Epithelial cell of prostate (primary cell): Measurements from ENCODE around the gene TEX36.
A peak's percentile ranks its signal among the peaks of the same experiment; 100 is the strongest.
"Not testable (repeated sequence)": the region's sequence is repeated elsewhere in the genome, so short reads cannot be mapped to it uniquely, and the experiment has no call there.

ENCODE experiments used
- DNase-seq: peaks from one replicate; pipeline ENCODE4 v3.0.0-alpha.2; 2011; ENCODE audit warnings: low read depth, low spot score
- H3K27ac ChIP-seq: fragments of 450-650 bp; 2 replicates; pipeline ENCODE4 v1.5.1; 2017; ENCODE audit warnings: mild to moderate bottlenecking

The TEX36 gene, protein sequence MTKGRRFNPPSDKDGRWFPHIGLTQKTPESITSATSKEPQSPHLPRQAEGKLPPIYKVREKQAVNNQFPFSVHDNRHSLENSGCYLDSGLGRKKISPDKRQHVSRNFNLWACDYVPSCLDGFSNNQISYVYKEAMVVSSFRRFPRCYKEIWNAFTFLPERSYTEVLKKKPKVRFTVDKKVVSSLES

GRCh38 chr10:125683063-125683462 is at the start of gene TEX36:
Gene TEX36 (minus strand): TSS chr10:125683163. CDS start chr10:125682989, 174 bp downstream.
- no peak for DNase-seq
- H3K27ac ChIP-seq: no peak within 1 kb of the TSS

GRCh38 chr10:125727436-125727835 is 44.5 kb upstream of the TEX36 start:
- no peak overlapping the region for H3K27ac ChIP-seq
- no peak for DNase-seq

- DNase-seq: no peak
Observed at GRCh38 chr10:125726914-125727313, 44.0 kb upstream of the TEX36 start.

DNA sequence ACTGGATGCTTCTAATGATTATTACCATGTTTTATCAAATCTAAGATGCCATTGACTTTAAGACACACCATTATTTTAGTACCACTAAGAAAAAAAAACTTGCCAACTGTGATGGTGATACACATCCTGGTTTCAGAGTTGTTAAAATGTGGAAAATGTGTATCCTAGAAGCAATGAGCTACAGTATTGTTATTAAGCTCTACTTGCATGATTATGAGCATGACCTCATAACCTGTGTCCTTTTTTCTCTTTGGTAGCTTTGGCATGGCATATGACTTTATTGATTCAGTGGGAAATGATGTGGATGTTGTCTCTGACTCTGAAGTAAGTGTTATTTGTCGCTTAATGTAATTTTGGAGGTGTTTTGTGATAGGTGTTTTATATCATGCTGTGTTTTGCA is 39.8 kb upstream of the TEX36 start:
- H3K27ac ChIP-seq: no peak overlapping the region

More at GRCh38 chr10:125726914-125727313, 44.0 kb upstream of the TEX36 start:
- no peak overlapping the region for H3K27ac ChIP-seq

DNA sequence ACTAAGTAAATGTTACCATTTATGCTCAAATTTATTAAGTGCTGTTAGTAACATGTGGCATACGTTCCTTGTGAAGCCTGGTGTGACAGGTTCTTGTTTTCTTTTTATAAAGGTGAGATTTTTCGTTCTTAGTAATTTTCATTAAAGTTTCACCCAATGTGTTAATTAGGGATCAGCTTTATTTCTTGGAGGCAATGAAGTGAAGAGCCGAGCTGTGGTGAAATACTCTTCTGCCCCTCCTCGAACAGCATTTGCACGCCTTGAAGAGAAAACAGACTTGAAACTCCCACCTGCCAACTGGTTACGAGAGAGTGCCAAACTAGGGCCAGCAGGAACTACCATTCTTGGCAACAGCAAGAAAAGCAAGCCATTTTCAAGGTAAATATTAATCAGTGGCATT is 38.1 kb upstream of the TEX36 start:
- H3K27ac ChIP-seq: no peak overlapping the region
- no peak for DNase-seq

More for the DNA sequence above, 39.8 kb upstream of the TEX36 start:
- DNase-seq: no peak

- H3K27ac ChIP-seq: peak overlapping the region; percentile 79
- DNase-seq: no peak
Observed at GRCh38 chr10:125720002-125720382, 37.0 kb upstream of the TEX36 start.

- DNase-seq: peak; percentile 88
- H3K27ac ChIP-seq: peak within 1 kb of the TSS; percentile 79
Observed at GRCh38 chr10:125719173-125720001, 36.4 kb upstream of the TEX36 start, which contains the start of gene EDRF1. Gene EDRF1 (plus strand): TSS chr10:125719709. CDS start chr10:125719808, 99 bp downstream.

GRCh38 chr10:125714728-125715127 is 31.8 kb upstream of the TEX36 start:
- not testable (repeated sequence) for H3K27ac ChIP-seq, DNase-seq

DNA sequence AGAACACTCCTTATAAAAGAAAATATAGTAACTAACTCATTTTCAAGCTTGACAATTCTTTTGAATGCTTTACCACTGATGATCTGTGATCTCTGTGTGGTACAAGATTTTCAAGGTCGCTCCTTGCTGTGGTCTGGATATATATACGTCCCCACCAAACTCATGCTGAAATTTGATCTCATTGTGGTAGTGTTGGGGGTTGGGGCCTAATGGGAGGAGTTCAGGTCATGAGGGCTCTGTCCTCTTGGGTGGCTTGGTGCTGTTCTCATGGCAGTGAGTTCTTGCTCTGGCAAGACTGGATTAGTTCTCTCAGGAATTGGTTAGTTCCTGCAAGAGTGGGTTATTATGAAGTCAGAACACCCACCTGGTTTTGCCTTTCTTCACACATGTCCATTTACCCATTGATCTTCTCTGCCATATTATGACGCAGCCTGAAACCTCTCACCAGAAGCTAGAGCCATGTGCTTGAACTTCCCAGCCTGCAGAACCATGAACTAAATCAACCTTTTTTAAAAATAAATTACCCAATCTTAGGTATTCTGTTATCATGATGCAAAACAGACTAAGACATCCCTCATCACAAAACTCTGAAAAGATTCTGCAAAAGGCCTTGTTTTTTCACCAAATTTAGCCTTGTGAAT is 28.3 kb upstream of the TEX36 start:
- DNase-seq: no peak
- no peak overlapping the region for H3K27ac ChIP-seq

GRCh38 chr10:125709553-125710474 is 26.9 kb upstream of the TEX36 start:
- no peak for DNase-seq
- H3K27ac ChIP-seq: no peak overlapping the region

DNA sequence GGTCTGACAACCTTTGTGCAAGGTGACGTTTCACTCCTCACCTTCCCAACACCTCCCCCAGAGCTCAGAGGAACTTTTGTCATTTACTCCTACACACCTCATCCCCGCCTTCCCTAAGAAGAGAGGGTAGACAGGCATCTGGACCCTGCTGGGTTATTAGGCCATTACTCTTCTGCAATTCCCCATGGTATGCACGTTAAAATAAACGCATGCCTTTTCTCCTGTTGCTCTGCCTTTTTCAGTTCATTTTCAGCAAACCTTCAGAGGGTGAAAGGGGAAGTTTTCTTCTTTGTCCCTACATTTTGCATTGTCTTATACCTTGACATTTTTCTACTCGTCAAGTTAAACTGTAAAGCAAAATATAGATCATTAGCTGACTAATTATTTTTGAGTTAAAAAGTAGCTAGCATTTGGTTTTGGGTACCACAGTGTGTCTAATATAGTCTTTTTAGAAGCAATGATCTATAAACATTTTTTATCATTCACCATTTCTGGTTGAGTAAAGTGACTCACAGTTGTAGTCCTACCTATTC is 26.1 kb upstream of the TEX36 start:
- DNase-seq: no peak
- H3K27ac ChIP-seq: no peak overlapping the region

DNA sequence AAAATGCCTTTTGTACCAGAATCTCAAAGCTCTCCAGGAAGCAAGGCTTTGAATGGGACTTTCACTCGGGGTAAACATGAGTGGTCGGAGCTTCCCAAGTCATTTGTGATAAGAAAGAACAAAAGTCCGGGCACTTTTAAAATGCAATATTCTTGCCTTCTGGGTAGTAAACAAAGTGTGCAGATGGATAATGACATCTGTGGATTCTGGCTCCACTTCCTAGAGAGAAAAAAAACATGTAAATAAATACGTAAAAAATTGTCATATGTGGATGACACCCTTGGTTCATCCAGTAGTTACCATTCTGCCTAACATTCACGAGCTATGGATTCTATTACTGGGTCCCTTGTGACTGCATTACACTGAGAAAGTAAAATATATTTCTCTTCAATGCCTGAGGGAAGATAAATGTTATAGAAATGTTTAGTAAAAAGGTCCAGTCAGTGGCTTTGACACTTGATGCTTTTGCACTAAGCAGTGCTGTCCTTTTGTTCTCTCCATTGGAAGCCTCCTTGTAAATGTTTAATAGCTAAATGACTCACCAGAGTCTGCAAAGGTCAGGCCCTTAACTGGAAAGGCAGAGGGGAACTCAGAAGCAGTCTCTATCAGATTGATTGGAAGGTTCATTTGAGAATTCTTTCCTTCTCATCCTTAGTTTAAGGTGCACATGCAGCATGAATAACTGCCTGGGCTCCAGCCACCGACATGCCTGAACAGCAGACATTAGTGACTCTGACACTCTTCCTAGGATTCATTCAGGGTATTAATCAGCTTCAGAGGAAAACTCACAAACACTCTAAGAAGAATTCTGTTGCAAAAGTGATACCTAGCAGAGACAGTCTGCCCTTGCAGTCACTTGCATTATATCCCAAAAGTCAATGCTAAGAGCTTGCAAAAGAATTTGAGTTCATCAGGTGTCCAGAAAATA is 24.8 kb upstream of the TEX36 start:
- no peak overlapping the region for H3K27ac ChIP-seq

GRCh38 chr10:125700355-125700911 is 17.5 kb upstream of the TEX36 start:
- DNase-seq: no peak
- no peak overlapping the region for H3K27ac ChIP-seq

More for the DNA sequence above, 24.8 kb upstream of the TEX36 start:
- no peak for DNase-seq

GRCh38 chr10:125699562-125700143 is 16.7 kb upstream of the TEX36 start:
- no peak for DNase-seq
- no peak overlapping the region for H3K27ac ChIP-seq

GRCh38 chr10:125698481-125698998 is 15.6 kb upstream of the TEX36 start:
- no peak for DNase-seq
- H3K27ac ChIP-seq: no peak overlapping the region

- H3K27ac ChIP-seq, DNase-seq: not testable (repeated sequence)
Observed at GRCh38 chr10:125696884-125697283, 13.9 kb upstream of the TEX36 start.

DNA sequence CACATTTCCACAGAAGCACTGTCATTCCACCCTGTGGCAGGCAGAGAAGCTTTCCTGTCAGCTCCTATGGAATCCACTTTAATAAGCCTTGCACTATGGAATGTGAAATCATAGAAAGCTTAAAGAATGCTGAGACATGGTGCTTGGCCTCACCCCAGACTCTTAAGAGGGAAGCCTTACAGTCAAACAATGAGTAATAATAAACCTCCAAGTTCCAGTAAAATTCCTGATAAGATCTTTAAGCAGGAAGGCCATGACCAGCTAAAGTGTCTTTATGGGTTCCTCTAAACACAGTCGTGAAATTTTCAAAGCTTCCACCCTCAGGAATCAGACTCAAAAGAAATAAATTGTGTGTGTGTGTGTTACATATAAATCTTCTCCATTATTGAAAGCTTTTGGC is 11.9 kb upstream of the TEX36 start:
- peak overlapping the region; percentile 0 for H3K27ac ChIP-seq
- peak; percentile 63 for DNase-seq

GRCh38 chr10:125693524-125693847 is 10.5 kb upstream of the TEX36 start:
- no peak overlapping the region for H3K27ac ChIP-seq
- DNase-seq: no peak
